NCI-H524 (cell line): ENCODE results near the gene CCDC102A.
"Not testable (repeated sequence)": the region's sequence is repeated elsewhere in the genome, so short reads cannot be mapped to it uniquely, and the experiment has no call there.

ENCODE experiments used
- DNase-seq, 2 experiments: peaks; one replicate each; lab custom pipeline; 2025; lab: John Stamatoyannopoulos, UW

CCDC102A gene

DNA sequence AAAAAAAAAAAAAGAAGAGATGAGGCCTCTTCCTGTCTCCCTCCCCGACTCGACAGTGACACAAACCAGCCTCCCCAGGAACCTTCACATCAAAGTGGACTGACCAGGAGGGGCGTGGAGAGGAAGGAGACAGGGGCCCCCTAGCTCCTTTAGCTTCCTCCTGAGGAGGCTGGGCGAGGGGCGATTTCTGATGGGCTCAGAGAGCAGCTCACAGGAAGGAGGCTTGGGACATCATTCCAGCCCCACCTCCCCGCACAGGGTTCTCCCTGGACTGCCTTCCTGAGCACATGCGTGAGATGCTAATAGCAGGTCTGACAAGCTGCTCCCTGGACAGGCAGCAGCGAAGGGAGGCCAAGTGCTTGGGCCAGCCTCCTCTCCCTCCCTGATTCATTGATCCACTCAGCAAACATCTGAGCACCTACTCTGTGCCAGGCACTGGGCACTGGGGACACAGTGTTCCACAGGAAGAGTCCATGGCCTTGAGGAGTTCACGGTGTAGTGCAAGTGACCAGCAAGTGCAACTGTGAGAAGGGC is 35.7 kb downstream of the CCDC102A start:
- DNase-seq, result no peak

DNA sequence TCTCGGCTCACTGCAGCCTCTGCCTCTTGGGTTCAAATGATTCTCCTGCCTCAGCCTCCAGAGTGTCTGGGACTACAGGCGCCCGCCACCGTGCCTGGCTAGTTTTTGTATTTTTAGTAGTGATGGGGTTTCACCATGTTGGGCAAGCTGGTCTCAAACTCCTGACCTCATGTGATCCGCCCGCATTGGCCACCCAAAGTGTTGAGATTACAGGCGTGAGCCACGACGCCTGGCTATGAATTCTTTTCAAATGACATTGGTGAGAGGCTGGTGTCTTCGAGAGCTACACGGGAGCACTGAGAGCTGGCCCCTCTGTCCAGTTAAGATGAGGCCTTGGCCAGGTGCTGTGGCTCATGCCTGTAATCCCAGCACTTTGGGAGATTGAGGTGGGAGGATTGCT is 36.4 kb downstream of the CCDC102A start:
- not testable (repeated sequence) for DNase-seq

DNA sequence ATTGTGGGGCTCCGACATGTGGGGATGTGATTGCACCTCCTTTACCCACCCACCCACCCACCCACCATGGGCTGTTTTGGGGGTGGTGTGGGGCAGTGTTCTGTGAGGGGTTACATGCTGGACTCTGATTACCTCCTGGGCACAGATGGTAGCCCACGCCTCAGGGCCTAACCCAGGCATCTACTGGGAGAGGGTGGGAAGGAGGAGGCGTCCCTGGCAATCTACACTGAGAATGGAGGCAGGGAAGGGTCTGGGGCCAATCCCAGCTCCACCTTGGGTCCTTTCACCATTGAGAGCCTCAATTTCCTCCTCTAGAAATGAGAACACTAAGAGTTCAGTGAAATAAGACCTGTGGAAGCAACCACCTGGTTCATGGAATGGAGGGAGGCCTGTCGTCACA is 38.3 kb downstream of the CCDC102A start:
- DNase-seq, result no peak

DNA sequence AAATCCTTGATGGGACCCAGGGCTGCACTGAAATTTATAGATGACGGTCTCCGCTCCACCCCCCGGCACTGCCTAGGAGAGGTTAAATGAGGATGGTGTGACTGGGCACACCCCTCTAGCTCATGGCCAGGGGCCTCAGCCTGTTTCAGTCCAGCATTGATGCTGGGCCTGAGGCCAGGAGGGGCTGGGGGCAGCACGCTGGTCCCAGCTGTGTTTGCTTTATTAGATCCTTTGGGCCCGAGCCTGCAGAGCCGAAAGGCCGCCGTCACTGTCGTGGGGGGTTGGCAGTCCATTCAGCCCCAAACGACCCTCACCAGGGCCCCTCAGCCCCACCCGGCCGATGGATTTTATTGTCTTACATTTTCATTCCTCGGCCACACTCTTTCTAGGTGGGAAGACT is 39.2 kb downstream of the CCDC102A start:
- DNase-seq, result no peak

DNA sequence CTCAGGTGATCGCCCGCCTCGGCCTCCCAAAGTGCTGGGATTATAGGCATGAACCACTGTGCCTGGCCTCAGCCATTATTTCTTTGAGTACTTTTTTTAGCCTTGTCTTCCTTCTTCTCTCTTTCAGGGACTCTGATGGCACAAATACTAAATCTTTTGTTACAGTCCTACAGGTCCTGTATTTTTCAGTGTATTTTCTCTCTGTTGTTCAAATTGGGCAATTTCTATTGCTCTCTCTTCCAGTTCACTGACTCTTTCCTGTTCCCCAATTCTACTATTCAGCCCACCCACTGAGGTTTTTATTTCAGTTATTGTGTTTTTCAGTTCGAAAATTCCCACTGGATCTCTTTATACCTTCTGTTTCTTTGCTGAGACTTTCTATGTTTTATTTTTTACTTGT is 42.6 kb downstream of the CCDC102A start:
- DNase-seq, result no peak

DNA sequence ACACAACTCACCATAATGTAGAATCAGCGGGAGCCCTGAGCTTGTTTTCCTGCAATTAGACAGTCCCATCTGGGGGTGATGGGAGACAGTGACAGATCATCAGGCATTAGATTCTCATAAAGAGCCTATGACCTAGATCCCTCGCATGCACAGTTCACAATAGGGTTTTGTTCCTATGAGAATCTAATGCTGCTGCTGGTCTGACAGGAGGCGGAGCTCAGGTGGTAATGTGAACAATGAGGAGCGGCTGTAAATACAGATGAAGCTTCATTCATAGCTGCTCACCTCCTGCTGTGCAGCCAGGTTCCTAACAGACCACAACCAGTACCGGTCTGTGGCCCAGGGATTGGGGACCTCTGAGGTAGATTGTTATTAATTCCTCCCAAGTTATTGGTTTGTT is 47.1 kb downstream of the CCDC102A start:
- no peak for DNase-seq

DNA sequence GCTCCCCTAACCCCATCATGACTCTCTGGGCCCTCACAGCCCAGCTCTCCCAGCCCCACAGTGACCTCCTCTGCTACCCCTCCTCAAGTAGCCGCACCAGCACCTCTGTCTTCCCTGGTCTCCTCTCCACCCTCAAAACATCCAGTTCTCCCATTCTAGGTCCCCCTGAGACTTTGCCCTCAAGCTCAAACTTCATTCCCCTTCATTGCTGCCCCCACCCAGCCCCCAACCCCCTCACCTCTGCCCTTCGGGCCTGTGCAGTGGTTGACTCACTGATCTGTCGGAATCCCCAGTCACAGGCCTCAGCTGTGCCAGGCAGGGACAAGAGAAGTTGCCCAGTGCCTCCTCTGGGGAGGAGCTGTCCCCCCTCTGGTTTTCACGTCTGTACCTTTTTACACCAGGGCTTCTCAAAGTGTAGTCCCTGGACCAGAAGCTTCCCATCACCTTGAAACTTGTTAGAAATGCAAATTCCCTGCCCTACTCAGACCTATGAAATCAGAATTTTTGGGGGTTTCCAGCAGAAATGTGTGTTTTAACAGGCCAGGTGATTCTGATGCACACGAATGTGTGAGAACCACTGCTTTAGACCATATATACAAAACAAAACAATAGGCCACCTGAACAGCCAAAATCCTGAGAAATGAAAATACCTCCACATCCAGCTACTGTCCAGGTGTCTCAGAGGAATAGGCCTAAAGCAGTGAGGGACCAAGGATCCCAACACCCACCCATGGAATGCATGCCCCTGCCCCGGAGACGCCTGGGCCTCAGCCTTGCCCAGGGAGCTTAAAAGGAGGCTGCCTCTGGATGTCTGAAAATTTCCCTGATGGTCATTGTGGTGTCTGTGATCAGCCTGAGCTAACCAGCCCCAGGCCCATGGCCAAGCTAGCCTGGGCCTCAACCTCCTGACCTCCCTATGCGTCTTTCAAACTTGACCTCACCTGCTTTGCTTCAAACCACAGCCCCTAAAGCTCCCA is 49.2 kb downstream of the CCDC102A start:
- no peak for DNase-seq

DNA sequence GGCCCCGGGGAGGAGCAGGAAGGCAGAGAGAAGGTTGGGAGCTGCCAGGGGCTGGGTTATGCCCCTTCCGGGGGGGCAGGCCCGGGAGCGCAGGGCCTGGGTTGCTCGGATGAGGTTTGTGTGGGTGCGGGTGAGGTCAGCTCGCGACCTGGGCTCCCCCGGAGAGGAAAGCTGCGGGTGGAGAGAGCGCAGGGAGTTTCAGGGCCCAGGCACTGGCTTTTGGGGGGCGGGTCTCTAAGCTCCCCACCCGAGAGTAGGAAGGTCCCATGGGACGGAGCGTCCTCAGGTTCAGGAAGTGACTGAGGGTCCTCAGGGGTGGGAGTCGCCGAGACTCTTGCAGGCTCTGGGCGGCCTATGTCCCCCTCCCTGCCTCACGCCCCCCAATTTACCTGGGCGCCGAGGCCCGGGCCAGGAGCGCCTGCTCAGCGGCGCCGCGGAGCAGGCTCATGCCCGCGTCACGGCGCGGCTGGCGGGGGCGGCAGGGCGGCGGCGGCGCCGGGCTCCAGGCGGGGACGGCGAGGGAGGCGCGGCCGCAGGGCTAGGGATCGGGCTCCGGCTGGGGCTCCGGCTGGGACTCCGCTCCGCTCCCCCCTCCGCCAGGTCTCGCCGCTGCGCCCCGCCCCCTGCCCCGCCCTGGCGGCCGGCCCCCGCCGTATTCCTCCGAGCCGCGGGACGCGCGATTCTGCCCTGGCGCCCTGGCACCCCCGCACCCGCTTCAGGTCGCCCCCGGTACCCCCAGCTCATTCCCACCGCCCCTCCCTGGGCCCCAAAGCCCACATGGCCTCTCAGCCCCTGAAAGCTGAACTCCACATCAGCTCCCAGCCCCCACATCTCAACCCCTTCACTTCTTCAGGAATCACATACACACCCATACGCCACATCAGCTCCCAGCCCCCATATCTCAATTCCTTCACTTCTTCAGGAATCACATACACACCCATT is 50.2 kb downstream of the CCDC102A start, which contains the start of gene DOK4:
Gene DOK4, minus strand, starts transcription at position 578 of the 942 bp plus-strand sequence. CDS start 6,986 bp downstream, outside the sequence.
- peak; percentile 35 to 57 for DNase-seq

DNA sequence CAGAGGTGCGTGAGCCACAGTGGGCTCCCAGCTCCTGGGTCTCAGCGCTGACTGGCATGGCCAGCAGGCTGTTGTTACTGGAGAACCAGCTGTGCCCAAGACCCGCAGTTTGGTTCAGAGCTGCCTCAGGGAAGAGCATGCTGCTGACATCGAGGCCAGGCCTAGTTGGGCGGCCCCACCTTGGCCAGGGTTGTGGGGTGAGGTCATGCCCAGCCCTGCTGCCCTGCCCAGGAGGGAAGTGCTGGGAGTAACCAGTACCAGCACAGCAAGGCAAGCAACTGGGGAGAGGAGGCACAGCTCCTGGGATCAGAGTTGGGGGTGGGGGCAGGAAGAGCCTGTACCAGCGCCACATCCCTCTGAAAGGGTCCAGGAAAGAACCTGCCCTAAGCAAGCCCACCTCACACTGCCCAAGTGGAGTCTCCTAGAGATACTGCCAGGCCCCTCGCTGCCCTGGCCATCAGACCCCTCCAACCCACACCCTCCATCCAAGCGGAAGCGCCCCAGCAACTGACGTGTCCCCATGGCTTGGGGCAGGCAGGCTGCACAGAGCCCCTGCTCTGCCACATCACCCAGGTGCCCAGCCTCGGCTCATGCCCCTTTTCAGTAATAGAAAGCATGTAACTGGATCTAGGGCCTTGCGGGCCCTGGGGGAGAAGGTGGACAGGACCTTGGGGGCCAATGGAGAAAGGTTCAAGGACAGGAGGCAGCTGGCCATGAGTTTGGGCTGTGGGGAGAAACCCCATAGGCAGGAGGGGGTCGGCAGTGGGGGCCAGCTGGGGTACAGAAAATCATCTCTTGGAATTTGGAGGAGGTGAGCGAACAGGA is 51.1 kb downstream of the CCDC102A start:
- no peak for DNase-seq

DNA sequence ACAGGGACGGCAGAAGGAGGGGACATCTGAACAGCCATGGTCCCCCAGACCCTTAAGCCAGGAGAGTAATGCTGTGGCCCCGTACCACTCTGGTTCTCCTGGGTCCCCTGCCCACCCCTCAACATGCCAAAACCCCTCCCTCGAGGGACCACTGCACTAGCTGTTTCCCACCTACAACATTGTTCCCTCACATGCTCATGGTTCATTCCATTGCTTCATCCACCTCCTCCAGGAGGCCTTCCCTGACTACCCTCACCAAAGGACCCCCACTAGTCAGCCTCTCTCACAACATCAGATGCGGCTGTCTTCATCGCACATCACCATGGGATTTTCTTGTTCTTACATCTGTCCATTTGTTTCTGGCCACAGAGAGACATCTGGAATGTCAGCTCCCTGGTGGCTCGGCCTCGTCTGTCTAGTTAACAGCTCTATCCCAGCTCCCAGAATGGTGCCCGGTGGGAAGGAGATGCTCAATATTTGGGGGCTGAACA is 51.8 kb downstream of the CCDC102A start:
- no peak for DNase-seq

DNA sequence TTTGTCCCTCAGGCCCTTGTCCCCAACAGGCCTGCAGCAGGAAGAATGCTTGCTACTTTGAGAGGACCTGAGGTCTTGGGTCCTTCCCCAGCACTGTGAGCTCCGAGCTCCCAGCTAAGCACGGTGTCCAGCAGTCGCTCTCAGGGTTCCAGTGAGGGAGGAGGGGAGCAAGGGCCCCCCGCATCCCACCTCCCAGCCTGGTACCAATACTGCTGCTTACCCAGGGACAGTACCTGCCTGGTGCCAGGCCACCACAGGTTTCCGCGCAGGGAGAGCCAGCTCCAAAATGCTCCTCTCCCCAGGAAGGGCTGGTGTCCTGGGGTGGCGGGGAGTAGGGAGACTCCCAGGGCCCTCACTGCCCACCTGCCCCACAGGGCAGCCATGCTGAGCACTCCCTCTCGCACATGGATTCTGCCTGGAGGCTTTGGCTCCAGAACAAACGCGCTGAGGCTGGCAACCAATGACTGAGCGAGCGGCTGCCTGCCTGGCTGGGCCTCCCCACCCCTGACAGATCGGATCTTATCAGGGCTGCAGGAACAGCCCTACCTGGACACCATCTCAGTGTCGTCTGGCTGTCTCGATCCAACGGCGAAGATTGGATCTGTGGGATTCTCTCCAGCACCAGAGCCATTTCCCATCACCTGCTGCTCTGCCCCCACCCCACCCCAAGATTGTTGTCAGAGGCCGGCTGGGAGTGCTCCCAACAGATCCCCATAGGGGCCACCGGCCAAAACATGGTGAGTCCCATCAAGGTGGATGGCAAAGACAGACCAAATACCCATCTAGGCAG is 52.5 kb downstream of the CCDC102A start:
- DNase-seq, result no peak

DNA sequence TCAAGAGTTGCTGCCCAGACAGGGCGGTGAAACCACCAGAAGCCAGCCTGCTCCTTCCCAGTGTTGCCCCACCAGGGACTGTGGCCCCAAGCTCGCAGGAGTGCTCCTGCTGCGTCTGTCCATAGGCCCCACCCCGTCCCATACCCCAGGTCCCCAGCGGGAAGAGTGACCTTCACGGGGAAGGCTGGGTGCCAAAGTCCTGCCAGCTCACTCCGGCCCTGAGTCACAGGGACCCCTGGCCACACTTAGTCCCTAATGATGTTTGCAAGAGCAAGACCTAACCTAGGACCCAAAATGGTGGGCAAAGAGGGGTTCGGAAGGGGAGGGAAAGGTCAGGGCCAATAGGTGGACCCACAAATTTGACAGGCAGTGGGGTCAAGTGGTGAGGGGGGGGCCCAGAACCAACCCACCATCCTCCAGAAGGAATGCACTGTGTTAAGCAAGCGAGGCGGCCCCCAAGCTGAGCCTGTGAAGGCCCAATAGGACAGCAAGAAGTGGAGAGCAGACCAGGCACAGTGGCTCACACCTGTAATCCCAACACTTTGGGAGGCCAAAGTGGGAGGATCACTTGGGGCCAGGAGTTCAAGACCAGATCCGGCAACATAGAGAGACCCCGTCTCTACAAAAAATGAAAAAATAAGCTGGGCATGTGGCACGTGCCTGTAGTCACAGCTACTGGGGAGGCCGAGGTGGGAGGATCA is 53.4 kb downstream of the CCDC102A start:
- DNase-seq, result no peak

DNA sequence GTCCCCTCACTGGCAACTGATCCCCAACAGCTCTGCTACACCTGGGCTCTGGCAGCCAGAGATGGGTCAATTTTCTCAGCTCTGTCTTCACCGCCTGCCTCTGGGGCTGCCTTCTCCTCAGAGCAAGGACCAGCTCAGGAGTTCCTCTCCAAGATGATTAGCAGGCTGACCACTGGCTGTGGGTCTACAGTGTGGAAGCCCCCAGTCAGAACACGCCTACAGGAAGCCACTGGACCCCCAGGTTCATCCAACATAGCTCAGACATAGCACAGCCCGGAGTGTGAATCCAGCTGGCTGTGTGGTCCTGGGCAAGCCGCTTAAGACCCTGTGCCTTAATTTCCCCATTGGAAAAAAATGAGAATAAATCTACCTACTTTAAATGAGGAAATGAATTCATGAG is 55.0 kb downstream of the CCDC102A start:
- no peak for DNase-seq

DNA sequence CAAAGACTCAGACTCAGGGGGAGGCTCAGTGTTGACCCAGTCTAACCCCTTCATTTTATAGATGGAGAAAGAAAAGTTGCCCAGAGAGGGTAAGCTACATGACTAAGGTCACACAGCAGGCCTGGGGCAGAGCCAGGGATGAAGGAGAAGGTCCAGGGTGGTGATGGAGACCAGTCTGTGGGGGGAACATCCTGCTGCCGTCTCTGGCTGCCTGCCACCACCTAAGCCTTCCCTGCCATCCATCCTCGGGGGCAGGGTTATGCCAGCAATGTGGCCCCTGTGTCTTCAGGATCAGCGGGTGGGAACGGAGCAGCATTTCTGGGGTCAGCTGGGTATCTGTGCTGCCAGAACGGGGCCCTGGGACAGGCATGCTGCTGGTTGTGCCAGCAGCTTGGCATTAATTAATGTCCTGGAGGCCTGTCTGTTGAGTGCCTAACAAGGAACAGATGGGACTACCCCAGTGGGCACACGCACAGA is 55.6 kb downstream of the CCDC102A start:
- DNase-seq, result peak; percentile 63 to 82

DNA sequence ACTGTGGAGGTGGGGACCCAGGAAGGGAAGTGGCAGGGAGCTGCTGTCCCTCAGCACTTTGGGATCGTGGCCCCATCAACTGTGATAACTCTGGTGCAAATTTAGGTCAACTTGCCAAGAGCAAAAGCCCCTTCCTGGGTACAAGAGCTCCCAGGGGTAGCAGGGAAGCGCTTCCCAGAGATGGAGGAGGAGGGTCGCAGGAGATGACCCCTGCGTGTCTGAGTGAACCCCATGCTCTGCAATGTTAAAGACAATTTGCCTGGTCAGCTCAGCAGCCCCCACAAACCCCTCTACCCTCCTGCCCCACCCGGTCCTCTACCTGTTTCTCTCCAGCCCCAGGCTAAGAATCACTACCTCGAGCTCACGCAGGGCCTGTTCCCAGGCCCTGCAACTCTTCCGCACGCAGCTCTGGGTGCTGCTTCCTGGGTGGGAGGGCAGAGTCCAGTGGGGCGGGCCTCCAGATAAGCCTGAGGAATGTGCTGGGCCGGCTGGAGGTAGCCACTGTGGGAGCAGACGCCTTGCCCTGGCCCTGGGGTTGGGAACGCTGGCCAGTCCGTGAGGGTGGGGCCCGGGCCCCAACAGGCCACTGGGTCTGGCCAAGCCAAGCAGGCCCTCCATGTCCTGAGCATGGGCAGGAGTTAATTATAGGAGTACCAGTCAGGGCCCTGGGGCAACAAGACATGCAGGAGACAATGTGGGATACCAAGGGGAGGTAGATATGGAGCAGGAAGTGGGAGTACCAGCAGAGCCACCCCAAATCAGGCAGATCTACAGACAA is 56.2 kb downstream of the CCDC102A start:
- no peak for DNase-seq

DNA sequence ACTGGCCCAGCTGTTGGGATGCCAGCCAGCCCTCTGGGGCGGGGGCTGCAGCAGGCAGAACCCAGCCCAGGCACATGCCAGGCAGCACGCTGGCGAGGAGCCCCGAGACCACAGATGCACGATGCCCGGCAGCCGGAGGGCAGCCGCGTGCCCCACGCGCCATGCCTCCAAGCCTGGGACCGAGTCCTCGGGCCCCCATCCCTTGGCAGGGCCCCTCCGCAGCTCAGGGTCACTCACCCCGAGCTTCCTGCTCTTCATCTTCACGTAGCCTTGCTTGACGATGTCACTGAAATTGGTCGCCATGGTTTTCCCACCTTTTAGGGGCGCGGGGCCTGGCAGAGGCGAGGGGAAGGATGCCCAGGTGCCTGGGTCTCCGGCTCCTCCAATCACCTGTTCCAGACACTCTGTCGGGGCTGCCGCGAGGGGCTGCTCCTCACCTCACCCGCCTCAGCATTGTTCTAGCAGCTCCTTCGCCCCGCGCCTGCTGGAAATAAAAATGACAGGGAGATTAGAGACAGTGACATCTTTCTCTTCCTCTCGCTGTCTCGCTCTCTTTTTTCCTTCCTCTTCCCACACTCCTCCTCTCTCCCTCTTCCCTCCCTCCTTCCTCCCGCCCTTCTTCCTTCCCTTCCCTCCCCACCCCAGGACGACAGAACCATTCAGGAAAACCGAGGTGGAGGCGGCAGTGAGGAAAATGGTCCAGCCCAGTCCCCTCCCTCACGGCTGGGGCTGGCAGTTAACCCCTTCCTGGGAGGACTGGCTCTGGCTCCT is 57.0 kb downstream of the CCDC102A start:
- DNase-seq, result peak; percentile 39 to 61

DNA sequence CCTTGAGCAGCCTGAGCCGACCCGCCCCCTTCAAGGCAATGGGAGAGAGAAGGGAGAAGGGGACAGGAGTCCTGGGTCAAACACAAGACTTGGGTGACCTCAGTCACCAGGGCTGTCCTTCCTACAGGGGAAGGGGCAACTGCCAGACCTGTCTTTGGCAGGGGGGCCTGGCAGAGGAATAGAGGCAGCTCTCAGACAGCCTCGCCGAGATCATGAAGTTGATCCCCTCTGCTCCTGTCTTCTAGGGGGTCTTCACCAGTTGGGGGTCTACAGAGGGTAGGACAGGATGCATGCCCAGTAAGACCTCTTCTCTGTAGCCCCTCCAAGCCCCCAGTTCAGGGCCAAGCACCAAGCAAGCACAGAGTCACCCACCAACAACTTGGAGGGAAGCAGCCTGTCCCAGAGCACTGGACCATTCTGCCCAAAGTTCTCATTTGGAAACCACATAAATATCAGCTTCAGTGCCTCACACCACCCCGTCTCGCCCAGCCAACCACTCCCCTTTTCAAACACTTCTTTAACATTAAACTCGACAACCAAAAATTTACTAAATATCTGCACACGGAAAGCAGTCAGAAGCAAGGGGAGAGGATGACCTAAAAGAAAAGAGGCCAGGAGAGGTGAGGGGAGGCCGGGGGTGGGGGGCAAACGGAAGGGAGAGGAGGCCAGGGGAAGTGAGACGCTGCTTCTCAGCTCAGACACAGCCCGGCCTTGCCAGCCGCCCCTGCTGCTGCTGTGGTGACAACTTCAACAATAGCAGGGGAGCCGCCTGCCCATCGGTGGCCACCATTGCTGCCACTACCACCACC is 57.8 kb downstream of the CCDC102A start:
- DNase-seq, result no peak
